Neural progenitor cell (in vitro differentiated cells): ENCODE data around the gene RPS6KA3.

Source experiments
- CTCF ChIP-seq: fragments of 200-600 bp; sonication (generic); IDR thresholded peaks from 2 replicates; pipeline ENCODE4 v1.5.1; 2017; ENCODE audit warnings: antibody characterized with exemption, mild to moderate bottlenecking
- EZH2 ChIP-seq: fragments of 200-600 bp; sonication (generic); IDR thresholded peaks from 2 replicates; pipeline ENCODE4 v1.6.1; 2017; ENCODE audit warnings: antibody characterized with exemption, mild to moderate bottlenecking, moderate library complexity

DNA sequence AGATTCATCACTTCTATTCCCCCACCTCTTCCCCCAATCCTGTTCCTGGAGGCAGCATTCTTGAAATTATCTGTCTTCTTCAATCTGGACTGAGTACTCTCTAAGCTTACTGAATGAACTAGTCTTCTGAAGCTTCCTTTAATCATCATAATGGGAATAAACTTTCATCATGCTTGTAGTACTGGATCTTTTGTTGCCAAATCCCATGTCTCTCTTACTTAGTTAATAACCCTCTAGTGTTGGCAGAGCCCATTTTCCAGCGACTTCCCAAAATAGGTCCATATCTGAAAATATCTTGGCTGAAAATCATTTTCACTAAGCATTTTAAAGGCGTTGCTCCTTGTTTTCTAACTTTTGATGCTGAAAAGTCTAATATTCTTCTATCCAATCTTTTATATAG is 39.6 kb downstream of the RPS6KA3 start:
- no peak for TF ChIP-seq CTCF
- TF ChIP-seq EZH2, result no peak
